GM12864 (cell line): Measurements from ENCODE around the gene MARCHF3.

Experiments
- DNase-seq: peaks from one replicate; pipeline ENCODE4 v3.0.0-alpha.2; 2011; ENCODE audit warnings: low read depth
- H3K4me3 ChIP-seq: 2 replicates; pipeline ENCODE4 v1.5.1; 2011; ENCODE audit warnings: mild to moderate bottlenecking, low read depth, low read length, control low read depth
- CTCF ChIP-seq: IDR thresholded peaks from 2 replicates; pipeline ENCODE4 v1.5.1; 2011; ENCODE audit warnings: low read depth, mild to moderate bottlenecking, moderate library complexity, low read length, control low read depth, inconsistent platforms; ENCODE audit errors: missing control alignments

MARCHF3 gene

GRCh38 chr5:126881821-126882600, 148.3 kb downstream of the MARCHF3 start:
- DNase-seq = no peak
- TF ChIP-seq CTCF = no peak

GRCh38 chr5:126878634-126879033, 151.7 kb downstream of the MARCHF3 start:
- TF ChIP-seq CTCF = no peak
- no peak overlapping the region for H3K4me3 ChIP-seq
- no peak for DNase-seq

More at GRCh38 chr5:126881821-126882600, 148.3 kb downstream of the MARCHF3 start:
- no peak overlapping the region for H3K4me3 ChIP-seq

- H3K4me3 ChIP-seq = no peak overlapping the region
- no peak for DNase-seq
- TF ChIP-seq CTCF = no peak
Observed at GRCh38 chr5:126878085-126878484, 152.3 kb downstream of the MARCHF3 start.

GRCh38 chr5:126877602-126878001, 152.8 kb downstream of the MARCHF3 start:
- H3K4me3 ChIP-seq = no peak overlapping the region
- no peak for DNase-seq
- TF ChIP-seq CTCF = no peak

- H3K4me3 ChIP-seq = no peak overlapping the region
- DNase-seq = no peak
- TF ChIP-seq CTCF = no peak
Observed at GRCh38 chr5:126875303-126875785, 155.0 kb downstream of the MARCHF3 start.

GRCh38 chr5:126872561-126873354, 157.6 kb downstream of the MARCHF3 start:
- no peak for DNase-seq
- no peak for TF ChIP-seq CTCF
- H3K4me3 ChIP-seq = no peak overlapping the region
